SH-SY5Y (cell line): Measurements from ENCODE around the gene RPS6KA5.

Source experiments
- GATA2 ChIP-seq: IDR thresholded peaks from 2 replicates; pipeline ENCODE4 v1.6.1; 2011; ENCODE audit warnings: mild to moderate bottlenecking, low read depth, low read length
- GATA3 ChIP-seq: IDR thresholded peaks from 2 replicates; pipeline ENCODE4 v1.6.1; 2011; ENCODE audit warnings: low read depth, mild to moderate bottlenecking, low read length, moderate library complexity

DNA sequence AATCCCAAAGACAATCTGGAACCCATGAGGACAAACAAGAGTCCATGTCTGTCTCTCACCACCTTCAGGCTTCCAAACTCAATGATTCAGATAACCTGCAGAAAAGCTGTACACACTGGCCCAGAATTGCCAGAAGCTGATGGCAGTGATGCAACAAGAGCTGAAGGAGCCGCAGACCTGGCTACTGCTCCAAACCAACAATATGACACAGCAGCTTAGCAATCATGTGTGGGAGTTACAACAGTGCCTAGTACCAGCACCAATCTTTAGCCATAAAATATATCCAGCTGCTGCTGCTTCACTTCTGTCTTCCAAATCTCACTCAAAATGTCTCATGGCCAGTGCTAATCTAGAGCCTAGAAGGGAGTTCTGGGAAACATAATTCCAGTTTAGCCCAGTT lies 22.0 kb downstream of the RPS6KA5 start:
- TF ChIP-seq GATA2 (no peak), GATA3 (no peak)
